H1 (cell line): ENCODE results near the gene PLEKHM3. TPM values are rescaled to one million over a fixed set of nuclear protein-coding genes. Genes with fewer than 3 reads are reported as not detected.

Source experiments
- CTCF ChIA-PET: fragments of 300-600 bp; sonication (Branson Sonifier 250); formaldehyde crosslinking; loops from one replicate; lab custom pipeline; 2021; ENCODE audit not compliant: partially characterized antibody; lab: Charles Lee
- POLR2A ChIA-PET: fragments of 300-600 bp; sonication (Branson Sonifier 250); formaldehyde crosslinking; loops from one replicate; lab custom pipeline; 2021; ENCODE audit warnings: inconsistent platforms; ENCODE audit not compliant: partially characterized antibody; lab: Charles Lee
- DNase-seq, 2 experiments: peaks; one replicate each; pipeline versions ENCODE4 v3.0.0 to v3.0.0-alpha.2; 2010 to 2022; ENCODE audit warnings: low spot score in 2 of 2, low read depth in 1 of 2, mixed read lengths in 1 of 2
- FAIRE-seq: peaks from 2 replicates; lab custom pipeline; 2011; peaks lifted over from hg19 to GRCh38; lab: Jason Lieb, UNC
- H2AFZ ChIP-seq: 2 replicates; pipeline ENCODE4 v1.8.1; 2012; ENCODE audit warnings: low read length, inconsistent platforms
- H2AK5ac ChIP-seq: 2 replicates; pipeline ENCODE4 v1.6.1; 2013; ENCODE audit warnings: low read depth, low read length
- H2BK120ac ChIP-seq: replicated peaks from 2 replicates; pipeline ENCODE3; 2013; ENCODE audit warnings: low read depth, low read length, inconsistent platforms
- H2BK12ac ChIP-seq: 2 replicates; pipeline ENCODE4 v1.6.1; 2013; ENCODE audit warnings: low read depth, low read length
- H2BK15ac ChIP-seq: 2 replicates; pipeline ENCODE4 v1.6.1; 2013; ENCODE audit warnings: low read length
- H2BK20ac ChIP-seq: 2 replicates; pipeline ENCODE4 v1.6.1; 2013; ENCODE audit warnings: low read length
- H2BK5ac ChIP-seq: 2 replicates; pipeline ENCODE4 v1.6.1; 2013; ENCODE audit warnings: low read depth, low read length
- H3K14ac ChIP-seq: 2 replicates; pipeline ENCODE4 v1.6.1; 2013; ENCODE audit warnings: inconsistent platforms; ENCODE audit not compliant: insufficient read length
- H3K18ac ChIP-seq: 2 replicates; pipeline ENCODE4 v1.6.1; 2013; ENCODE audit warnings: low read length; ENCODE audit errors: extremely low read depth
- H3K23ac ChIP-seq: 2 replicates; pipeline ENCODE4 v1.6.1; 2013; ENCODE audit warnings: inconsistent platforms; ENCODE audit not compliant: insufficient read length
- H3K23me2 ChIP-seq: 2 replicates; pipeline ENCODE4 v1.6.1; 2013; ENCODE audit warnings: low read depth, low read length
- H3K27ac ChIP-seq: 2 replicates; pipeline ENCODE4 v1.6.1; 2011; ENCODE audit warnings: low read depth, low read length, inconsistent platforms
- H3K27me3 ChIP-seq, 4 experiments: replicated peaks in 1 of 4; 1 replicate in 1 of 4; 2 replicates in 3 of 4; pipeline versions ENCODE4 v1.6.1 to v1.8.1; 2011 to 2013; ENCODE audit warnings: low read length in 3 of 4, mild to moderate bottlenecking in 3 of 4, inconsistent platforms in 2 of 4, mixed read lengths in 2 of 4, moderate library complexity in 1 of 4; ENCODE audit not compliant: control insufficient read depth in 3 of 4, insufficient read depth in 3 of 4; ENCODE audit errors: extremely low read depth in 1 of 4
- H3K36me3 ChIP-seq, 4 experiments: 2 replicates each; pipeline versions ENCODE4 v1.6.1 to v1.8.1; 2011 to 2013; ENCODE audit warnings: mild to moderate bottlenecking in 4 of 4, low read length in 3 of 4, moderate library complexity in 2 of 4, control low read depth in 1 of 4, inconsistent platforms in 1 of 4; ENCODE audit not compliant: insufficient read depth in 4 of 4, control insufficient read depth in 2 of 4
- H3K4ac ChIP-seq: replicated peaks from 2 replicates; pipeline ENCODE3; 2013; ENCODE audit warnings: low read length, low read depth, mixed read lengths, inconsistent platforms; ENCODE audit not compliant: insufficient read length
- H3K4me1 ChIP-seq, 4 experiments: replicated peaks in 1 of 4; 1 replicate in 1 of 4; 2 replicates in 3 of 4; pipeline versions ENCODE4 v1.6.1 to v1.8.1; 2011 to 2013; ENCODE audit warnings: low read length in 3 of 4, inconsistent platforms in 2 of 4, mixed read lengths in 1 of 4; ENCODE audit not compliant: insufficient read depth in 4 of 4, control insufficient read depth in 3 of 4
- H3K4me2 ChIP-seq, 2 experiments: 2 replicates each; pipeline versions ENCODE4 v1.6.1 to v1.8.1; 2011 to 2013; ENCODE audit warnings: low read depth in 2 of 2, low read length in 2 of 2, control low read depth in 1 of 2, inconsistent platforms in 1 of 2, mild to moderate bottlenecking in 1 of 2; ENCODE audit not compliant: insufficient read depth in 1 of 2
- H3K4me3 ChIP-seq, 4 experiments: fragments of 200-600, 300-600 bp in 1 of 4; sonication (generic), shearing (Covaris generic), sonication (Bioruptor Twin) in 1 of 4; 2 replicates each; pipeline versions ENCODE4 v1.5.1 to v1.8.1; 2011 to 2016; ENCODE audit warnings: low read length in 4 of 4, low read depth in 3 of 4, control low read depth in 2 of 4, inconsistent platforms in 2 of 4, mild to moderate bottlenecking in 2 of 4, mixed read lengths in 1 of 4, moderate library complexity in 1 of 4; ENCODE audit not compliant: insufficient read depth in 2 of 4; ENCODE audit errors: extremely low read depth in 1 of 4
- H3K56ac ChIP-seq: replicated peaks from 2 replicates; pipeline ENCODE3; 2013; ENCODE audit warnings: low read depth, mild to moderate bottlenecking, mixed read lengths, low read length, inconsistent platforms; ENCODE audit not compliant: insufficient read length
- H3K79me1 ChIP-seq: 2 replicates; pipeline ENCODE4 v1.6.1; 2013; ENCODE audit warnings: low read depth, low read length, control low read depth
- H3K79me2 ChIP-seq, 2 experiments: 2 replicates each; pipeline versions ENCODE4 v1.6.1 to v1.8.1; 2012 to 2013; ENCODE audit warnings: low read length in 2 of 2, mild to moderate bottlenecking in 2 of 2, inconsistent platforms in 1 of 2; ENCODE audit not compliant: insufficient read depth in 2 of 2, control insufficient read depth in 1 of 2
- H3K9ac ChIP-seq, 4 experiments: replicated peaks in 1 of 4; 1 replicate in 1 of 4; 2 replicates in 3 of 4; pipeline versions ENCODE4 v1.6.1 to v1.8.1; 2011 to 2013; ENCODE audit warnings: low read depth in 3 of 4, low read length in 3 of 4, control low read depth in 2 of 4, mild to moderate bottlenecking in 2 of 4, moderate library complexity in 2 of 4, inconsistent platforms in 1 of 4; ENCODE audit errors: extremely low read depth in 1 of 4
- H3K9me3 ChIP-seq, 2 experiments: 2 replicates each; pipeline versions ENCODE4 v1.6.1 to v1.8.1; 2012 to 2013; ENCODE audit warnings: mild to moderate bottlenecking in 2 of 2, moderate library complexity in 2 of 2, control low read depth in 1 of 2, inconsistent platforms in 1 of 2, low read depth in 1 of 2, low read length in 1 of 2, mixed read lengths in 1 of 2; ENCODE audit not compliant: insufficient read depth in 2 of 2
- H4K20me1 ChIP-seq, 2 experiments: replicated peaks in 1 of 2; 2 replicates each; pipeline versions ENCODE3 to v1.8.1; 2011 to 2013; ENCODE audit warnings: inconsistent platforms in 2 of 2, low read length in 2 of 2, mild to moderate bottlenecking in 1 of 2; ENCODE audit not compliant: insufficient read depth in 2 of 2, control insufficient read depth in 1 of 2
- H4K5ac ChIP-seq: 2 replicates; pipeline ENCODE4 v1.6.1; 2013; ENCODE audit warnings: low read length, low read depth, mixed read lengths, inconsistent platforms; ENCODE audit not compliant: insufficient read length
- H4K8ac ChIP-seq: 2 replicates; pipeline ENCODE4 v1.8.0; 2013; ENCODE audit warnings: mild to moderate bottlenecking, moderate library complexity, low read length, inconsistent platforms; ENCODE audit not compliant: insufficient read depth; ENCODE audit errors: extremely low read depth
- H4K91ac ChIP-seq: replicated peaks from 2 replicates; pipeline ENCODE3; 2013; ENCODE audit warnings: low read length, mixed read lengths, inconsistent platforms; ENCODE audit not compliant: insufficient read length
- EGR1 ChIP-seq: IDR thresholded peaks from 2 replicates; pipeline ENCODE4 v1.6.1; 2011; ENCODE audit warnings: low read depth, low read length, borderline replicate concordance
- WGBS, 2 experiments: shearing (Covaris generic) in 1 of 2; methylation state at CpG; one replicate each; pipeline versions ENCODE4 v1.1.6 to v1.1.7; 2013 to 2015; ENCODE audit warnings: low lambda C conversion rate in 2 of 2, mixed read lengths in 2 of 2, inconsistent platforms in 1 of 2, low coverage in 1 of 2, missing lambda C conversion rate in 1 of 2; ENCODE audit not compliant: insufficient replicate concordance in 2 of 2, insufficient coverage in 1 of 2, insufficient read length in 1 of 2; ENCODE audit errors: extremely low coverage in 1 of 2, missing lambda C conversion rate in 1 of 2; 5-methylcytosine and 5-hydroxymethylcytosine counted together
- polyA plus RNA-seq, 7 experiments: library from polyadenylated mRNA; depleted of rRNA in 3 of 7; stranded (reverse) in 5 of 7; unstranded in 2 of 7; fragments of >200 nt in 5 of 7; fragments of 200-250 nt in 2 of 7; gene quantifications; 1 replicate in 5 of 7; 2 replicates in 1 of 7; 4 replicates in 1 of 7; pipeline versions ENCODE4 v1.2.1 to v1.2.3, GENCODE V29; 2011 to 2013; ENCODE audit warnings: missing spikeins in 2 of 7, mixed read lengths in 2 of 7
- total RNA-seq: library from RNA; stranded (reverse); fragmentation: NEBNext Ultra II Directional; extraction: Animal tissue kit (Norgen Biotek cat#: 25700); gene quantifications from 2 replicates; pipeline ENCODE4 v1.2.1, GENCODE V29; 2021

PLEKHM3 gene
- total and polyA plus RNA-seq, 2 of the 8 experiments (the other 6 are each of a cell fraction or from before 2014, with no cell fraction given), result 2.3 to 5.8 TPM

GRCh38 chr2:207891086-207891844 is 134.1 kb downstream of the PLEKHM3 start:
- H2BK15ac ChIP-seq, result no peak overlapping the region
- ChIA-PET POLR2A (no interaction called here), CTCF (interaction anchor here (1.0 to 3.5 kb wide), 2 partner anchors 9 to 29 kb away, joined by 3 to 12 read pairs; no protein-coding TSS in a partner anchor)
- no peak overlapping the region for H2AK5ac ChIP-seq
- H3K27ac ChIP-seq, result no peak overlapping the region
- H3K56ac ChIP-seq, result no peak overlapping the region
- no peaks in the 10 kb centered on the region for H3K23me2 ChIP-seq
- H4K20me1 ChIP-seq, result no peaks in the 10 kb centered on the region
- no peaks in the 10 kb centered on the region for H3K79me1 ChIP-seq
- no peak overlapping the region for H3K23ac ChIP-seq
- no peak overlapping the region for H4K5ac ChIP-seq
- FAIRE-seq (no peak), DNase-seq (no peak)
- no peak overlapping the region for H3K18ac ChIP-seq
- no peak overlapping the region for H3K4me2 ChIP-seq
- H4K8ac ChIP-seq, result no peak overlapping the region
- no peaks in the 10 kb centered on the region for H3K79me2 ChIP-seq
- no peak overlapping the region for H2BK20ac ChIP-seq
- H2AFZ ChIP-seq, result no peak overlapping the region
- H3K14ac ChIP-seq, result no peak overlapping the region
- no peak for TF ChIP-seq EGR1
- no peak overlapping the region for H2BK120ac ChIP-seq
- no peak overlapping the region for H3K4me3 ChIP-seq
- H4K91ac ChIP-seq, result no peak overlapping the region
- no peaks in the 10 kb centered on the region for H3K27me3 ChIP-seq
- H3K4ac ChIP-seq, result no peak overlapping the region
- H3K9me3 ChIP-seq, result no peaks in the 10 kb centered on the region
- no peak overlapping the region for H2BK12ac ChIP-seq
- 61% methylated on average over 4 of the region's 4 CpGs; no CpG with 5 or more reads in 1 of the 2 experiments for WGBS, 2 experiments
- no peak overlapping the region for H2BK5ac ChIP-seq
- H3K36me3 ChIP-seq, result no peaks in the 10 kb centered on the region
- H3K9ac ChIP-seq, result no peak overlapping the region
- peaks cover 3 to 27% (median 18%) of the 10 kb centered on the region in 4 experiments; a peak in 6 of 7 replicates for H3K4me1 ChIP-seq
